GM04504 (cell line): ENCODE results near the gene STXBP5.
A peak's percentile ranks its signal among the peaks of the same experiment; 100 is the strongest.

Experiments used
- DNase-seq: peaks from one replicate; pipeline ENCODE4 v3.0.0-alpha.2; 2012; ENCODE audit warnings: low read depth

Gene STXBP5

DNA sequence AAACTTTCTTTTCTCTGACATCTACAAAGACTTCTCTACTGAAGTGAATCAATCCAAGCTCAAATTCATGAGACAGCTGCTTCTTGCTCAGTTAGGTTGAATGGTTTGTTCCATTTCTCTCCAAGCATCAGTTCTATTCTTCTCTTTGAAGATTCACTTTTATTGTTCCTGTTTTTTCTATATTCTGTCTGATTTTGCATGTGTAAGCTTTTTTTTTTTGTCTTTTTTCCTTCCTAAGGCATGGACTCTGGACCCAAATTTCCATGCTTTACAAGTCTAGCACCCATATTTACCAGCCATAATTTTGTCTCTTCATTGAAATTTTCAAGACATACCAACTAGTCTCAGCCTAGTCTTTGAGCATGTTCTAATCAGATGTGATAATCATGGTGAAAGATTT is 25.9 kb upstream of the STXBP5 start:
- DNase-seq, result no peak

DNA sequence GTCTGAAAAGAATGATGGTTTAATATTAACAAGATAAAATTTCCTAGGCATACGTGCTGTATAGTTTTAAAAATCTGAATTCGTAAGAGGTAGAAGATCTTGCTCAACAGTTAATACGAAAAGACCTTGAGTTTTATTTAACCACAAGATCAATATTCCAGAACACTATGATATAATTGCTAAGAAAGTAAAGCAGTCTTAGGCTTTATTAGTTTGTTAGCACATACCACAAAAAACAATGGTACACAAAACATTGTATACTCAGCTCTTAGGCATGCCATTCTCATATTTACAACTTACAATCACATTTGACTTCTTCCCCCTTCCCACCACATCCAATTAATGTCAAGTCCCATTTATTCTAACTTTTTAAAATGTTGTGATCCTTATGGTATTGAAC is 24.4 kb upstream of the STXBP5 start:
- no peak for DNase-seq

DNA sequence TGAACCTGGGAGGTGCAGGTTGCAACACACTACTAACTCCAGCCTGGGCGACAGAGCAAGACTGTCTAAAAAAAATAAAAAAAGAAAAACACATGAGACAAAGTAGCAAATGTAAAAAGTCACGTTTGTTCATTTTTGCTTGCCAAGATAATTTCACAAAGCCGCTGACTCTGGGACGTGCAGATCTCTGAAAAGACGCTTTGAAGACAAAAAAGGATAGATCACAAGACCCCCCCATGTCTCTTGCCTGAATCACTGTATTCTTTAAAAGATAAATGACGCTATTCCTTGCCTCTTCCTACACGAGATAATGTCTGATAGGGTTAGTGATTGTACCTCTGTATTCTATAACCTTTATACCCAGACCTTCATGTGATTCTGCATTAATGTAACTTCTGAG is 23.3 kb upstream of the STXBP5 start:
- no peak for DNase-seq

DNA sequence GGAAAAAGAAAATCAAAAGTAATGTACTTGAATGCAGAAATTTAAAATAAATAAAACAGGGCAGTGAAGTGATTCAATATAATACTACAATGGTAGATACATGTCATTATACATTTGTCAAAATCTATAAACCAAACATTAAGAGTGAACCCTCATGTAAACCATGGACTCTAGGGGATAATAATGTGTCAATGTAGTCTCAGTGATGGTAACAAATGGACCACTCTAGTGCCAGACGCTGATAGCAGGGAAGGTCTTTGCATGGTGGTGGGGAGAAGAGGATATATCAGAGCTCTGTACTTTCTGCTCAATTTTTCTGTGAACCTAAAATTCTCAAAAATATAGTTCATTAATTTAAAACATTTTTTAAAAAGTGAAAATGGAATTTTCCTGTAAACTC is 19.8 kb upstream of the STXBP5 start:
- DNase-seq, result no peak

DNA sequence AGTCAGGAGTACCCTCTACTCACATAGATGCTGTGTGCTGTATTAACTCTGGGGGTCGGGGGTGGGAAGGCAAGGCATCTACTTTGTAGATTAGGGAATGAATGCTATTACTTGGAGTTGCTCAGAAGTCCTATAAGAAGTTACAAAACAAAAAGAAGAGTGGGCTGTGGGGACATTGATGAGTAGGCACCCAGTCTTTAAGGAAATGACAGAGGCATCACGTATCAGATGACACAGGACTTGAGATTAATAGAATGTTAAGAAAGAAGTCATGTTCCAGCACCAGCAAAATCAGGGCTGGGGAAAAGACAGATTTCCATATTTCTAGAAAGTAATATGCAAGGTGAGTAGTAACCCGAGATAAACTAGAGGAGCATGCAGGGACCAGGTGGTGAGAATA is 19.0 kb upstream of the STXBP5 start:
- no peak for DNase-seq

DNA sequence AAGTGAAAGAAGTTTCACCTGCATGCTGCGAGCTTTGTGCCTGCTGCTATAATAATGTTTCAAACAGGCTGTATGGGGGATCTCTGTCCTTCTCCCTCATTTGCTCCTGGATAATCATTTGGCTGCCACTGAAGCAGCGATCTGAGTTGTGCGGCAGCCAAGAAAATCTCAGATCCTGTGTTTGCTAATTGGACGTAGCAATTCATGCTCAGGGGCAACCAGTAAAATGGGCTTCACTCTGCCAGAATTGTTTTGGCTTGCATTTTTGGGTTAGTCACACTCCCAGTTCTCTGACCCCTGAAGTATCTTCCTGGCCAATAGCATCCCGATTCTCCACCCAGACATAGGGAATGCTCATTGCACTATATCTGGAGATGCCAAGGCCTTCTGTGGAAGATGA is 13.7 kb upstream of the STXBP5 start:
- no peak for DNase-seq

DNA sequence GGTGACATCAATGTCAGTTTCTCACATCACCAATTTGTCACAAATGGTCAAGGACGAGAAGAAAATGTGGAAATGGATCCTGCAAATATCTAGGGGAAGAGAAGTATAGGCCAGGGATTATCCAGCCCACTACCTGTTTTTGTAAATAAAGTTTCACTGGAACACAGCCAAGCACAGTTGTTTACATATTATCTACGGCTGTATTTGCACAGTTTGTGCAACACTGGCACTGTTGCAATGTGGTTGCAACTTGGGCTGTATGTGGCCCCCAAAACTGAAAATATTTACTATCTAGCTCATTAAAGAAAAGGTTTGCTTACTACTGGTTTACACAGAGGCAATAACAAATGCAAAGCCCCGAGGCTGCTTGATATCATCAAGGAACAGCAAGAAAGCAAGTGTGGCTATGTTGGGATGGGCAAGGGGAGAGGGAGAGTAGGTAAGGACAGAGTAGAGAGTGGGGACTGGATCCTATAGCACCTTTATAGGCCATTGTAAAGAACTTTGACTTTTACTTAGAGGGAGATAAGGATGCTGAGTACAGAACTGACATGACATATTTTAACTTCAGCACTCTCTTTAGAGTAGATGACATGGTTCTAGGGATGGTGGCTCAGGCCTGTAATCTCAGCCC is 11.8 kb upstream of the STXBP5 start:
- no peak for DNase-seq

DNA sequence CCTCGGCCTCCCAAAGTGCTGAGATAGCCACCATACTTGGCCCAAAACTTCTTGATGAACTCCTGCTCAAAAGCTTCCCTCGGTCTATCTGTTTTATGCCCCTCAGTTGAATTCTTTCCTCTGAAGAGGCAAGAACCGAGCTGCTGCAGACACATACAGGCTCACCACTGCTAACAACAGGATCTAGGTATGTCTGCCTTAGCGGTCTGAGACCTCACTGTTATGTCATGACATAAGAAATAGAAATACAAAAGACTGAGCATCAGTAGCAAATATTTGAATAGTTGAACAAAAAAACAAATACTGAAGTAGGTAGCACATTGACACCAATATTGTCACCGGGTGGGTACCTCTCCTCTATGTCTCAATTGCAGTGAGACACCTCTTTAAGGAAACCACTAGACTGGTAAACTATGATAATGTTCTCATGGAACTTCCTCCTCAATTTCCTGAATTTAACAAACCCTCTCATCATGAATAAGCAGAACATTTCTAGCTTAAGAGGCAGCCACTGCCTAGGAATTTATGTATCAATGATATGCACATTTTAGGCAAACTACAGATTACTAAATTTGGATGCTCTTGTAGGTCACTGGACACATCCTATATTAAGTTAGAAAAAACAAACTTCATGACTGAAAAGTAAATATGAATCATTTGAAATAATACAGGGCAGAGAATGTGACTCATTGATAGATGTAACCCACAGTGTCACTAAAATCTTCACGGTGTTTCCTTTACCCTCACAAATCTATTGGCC is 9.4 kb upstream of the STXBP5 start:
- no peak for DNase-seq

DNA sequence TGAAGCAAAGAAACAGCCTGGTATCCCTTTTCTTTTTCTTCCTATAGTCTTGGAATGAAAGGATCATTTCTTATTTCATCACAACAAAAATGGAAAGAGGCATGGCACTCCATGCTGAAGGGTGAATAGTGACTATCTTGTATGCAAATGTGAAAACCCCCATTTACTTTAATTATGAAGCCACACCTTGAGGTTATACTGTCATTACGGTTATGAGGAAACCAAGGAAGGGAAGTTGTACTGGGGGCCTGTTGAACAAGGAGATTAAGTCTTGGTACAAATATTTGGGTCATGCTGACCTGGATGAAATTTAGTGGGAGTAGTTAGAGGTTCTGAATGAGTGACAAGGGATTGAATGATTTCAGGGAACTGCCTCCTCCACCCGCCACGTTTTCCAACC is 8.7 kb upstream of the STXBP5 start:
- no peak for DNase-seq

DNA sequence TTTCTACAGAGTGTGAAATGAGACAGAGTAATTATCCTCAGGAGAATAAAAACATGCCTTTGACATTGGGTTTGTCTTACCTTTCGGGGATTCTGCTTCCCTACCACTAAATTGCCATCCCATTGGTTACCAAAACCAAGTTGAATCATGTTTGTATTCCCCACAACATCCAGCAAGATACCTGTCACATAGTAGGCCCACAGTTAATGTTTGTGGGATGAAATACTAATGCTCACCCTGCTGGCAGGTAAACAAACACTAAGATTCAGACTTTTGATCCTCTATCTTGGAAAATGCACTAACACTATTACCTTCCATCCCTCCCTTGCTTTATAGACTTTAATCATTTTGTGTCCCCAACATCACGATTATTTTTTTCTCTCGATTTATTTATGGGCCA is 8.2 kb upstream of the STXBP5 start:
- DNase-seq, result no peak

DNA sequence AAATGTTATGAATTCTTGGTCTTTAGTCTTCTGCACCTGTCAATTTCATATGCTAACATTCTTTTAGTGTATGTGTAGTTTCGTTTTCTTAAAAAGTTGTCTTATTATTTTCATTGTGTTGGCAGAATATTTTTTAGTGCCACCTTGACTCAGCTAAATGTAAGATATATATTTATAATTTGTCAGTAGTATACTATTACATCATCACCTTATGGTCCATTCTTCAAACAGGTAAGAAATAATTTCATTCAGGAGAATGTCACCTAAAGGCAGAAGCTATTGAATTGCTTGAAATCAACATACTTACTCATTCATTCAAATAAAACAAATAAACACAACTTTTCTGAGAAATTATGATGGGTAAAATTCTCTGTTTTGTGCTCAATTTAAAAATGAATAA is 3.5 kb upstream of the STXBP5 start:
- no peak for DNase-seq

DNA sequence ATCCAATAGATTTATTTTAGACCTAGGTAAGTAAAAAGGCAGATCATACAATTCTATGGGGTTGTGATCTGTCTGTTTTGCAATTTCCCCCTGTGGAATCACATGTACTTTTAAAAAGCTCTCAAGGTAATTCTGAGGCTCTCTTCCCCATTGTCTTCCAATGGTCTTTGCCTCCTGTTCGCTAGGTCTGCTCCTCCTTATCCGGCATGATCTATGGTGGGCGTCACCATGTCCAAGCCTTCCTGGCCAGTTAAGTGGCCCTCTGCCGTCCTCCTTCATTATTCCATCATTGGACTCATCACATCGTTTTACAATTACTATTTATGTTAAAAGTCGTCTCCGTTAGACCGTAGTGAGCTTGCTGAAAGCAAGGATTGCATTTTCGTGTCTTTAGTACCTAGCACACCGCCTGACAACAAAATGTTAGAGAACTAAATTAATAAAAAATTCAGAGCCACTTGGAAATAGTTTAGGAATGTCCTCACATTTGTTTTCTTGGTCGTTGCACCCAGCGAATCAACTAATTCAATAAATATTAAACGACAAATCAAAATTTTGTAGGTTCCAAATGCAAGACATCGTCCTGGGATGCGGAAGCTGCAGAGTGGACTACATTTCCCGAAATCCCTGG is 2.2 kb upstream of the STXBP5 start:
- no peak for DNase-seq

DNA sequence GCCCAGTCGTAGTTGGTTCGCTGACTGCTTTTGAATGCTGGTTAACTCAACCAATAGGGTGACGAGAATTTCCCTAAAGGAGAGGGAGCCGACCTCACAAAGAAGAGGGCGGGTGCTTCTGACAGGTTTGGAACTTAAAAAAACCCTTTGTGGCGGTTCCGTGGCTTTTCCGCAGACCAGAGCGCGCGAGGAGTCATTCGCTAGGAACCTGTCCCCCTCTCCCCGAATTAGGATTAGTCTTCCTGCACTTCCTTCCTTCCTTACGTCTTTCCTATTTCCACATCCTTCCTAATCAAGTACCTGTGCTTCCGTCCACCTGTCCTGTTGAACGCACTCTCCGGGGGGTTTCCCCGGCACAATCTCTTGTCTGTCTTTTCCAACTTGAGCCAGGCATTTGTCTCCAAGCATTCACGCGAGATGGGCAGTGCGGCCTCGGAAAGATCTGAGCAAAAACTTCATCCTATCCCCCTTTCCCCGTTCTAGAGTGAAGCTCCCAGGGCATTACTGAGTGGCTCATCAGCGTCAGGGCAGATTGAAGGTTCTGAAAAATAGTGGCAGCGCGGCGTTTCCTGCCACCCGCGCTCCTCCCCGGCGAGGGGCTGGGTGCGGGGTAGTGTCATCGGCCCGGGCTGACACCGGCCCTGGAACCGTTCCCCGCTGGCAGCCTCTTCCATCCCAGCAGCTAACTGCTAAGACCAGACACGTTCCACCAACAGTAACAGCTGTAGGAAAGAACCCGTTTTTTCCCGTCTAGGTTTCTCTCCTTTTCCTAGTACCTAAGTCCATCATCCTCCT is 1.5 kb upstream of the STXBP5 start:
- peak; percentile 93 for DNase-seq

DNA sequence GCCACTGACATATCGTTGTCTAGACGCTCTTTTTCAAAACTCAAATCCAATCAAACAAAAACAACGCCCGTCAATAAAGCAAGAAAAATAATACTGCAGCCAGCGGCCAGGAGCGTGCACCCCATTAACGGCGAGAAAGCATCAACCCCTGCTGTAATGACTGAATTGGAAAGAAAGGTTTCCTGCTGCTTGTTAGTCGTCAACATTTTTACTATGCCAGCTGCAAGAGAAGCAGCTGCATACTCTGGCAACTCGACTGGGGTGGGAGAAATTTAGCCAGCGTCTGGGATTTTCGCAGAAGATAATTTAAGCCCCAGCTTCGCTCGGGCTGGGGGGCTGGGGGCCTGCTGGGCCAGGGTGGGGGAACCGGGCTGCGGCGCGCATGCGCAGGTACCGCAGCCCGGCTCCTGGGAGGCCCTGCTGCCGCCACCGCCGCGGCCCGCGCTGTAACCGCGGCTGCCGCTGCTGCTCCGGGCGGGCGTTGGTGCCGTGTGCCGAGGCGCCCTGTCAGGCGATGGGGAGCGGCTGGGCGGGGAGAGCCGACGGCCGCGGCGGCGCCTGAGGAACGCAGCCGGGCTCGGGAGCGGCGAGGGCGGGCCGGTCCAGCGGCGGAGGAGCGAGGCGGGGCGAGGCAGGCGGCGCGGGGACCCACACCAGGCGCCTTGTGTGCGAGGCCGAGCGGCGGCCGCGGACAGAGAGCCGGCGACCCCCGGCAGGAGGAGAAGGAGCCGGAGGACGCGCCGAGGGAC is 732 bp upstream of the STXBP5 start:
- peak; percentile 66 for DNase-seq

DNA sequence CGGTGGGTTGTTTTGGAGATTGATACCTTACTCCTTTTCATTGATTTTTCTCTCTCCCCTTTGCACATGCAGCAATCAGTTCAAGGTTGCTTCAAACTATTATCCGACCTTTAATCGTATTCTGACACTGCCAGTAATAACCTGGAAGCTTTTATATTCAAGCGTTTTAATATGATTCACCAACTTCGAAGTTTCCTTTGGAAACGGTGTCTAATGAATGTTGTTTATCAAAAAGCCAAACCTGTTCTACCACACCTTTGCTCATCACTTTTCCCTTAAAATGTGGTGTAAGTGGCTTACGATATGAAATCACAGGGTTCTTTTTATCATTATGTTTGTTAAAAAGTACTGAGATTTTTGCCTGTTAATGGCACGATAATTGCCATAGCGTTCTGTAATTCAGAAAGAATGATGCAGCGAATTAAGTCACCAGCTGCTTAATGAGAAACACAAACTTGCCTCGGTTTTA is 660 bp downstream of the STXBP5 start:
- DNase-seq, result no peak

DNA sequence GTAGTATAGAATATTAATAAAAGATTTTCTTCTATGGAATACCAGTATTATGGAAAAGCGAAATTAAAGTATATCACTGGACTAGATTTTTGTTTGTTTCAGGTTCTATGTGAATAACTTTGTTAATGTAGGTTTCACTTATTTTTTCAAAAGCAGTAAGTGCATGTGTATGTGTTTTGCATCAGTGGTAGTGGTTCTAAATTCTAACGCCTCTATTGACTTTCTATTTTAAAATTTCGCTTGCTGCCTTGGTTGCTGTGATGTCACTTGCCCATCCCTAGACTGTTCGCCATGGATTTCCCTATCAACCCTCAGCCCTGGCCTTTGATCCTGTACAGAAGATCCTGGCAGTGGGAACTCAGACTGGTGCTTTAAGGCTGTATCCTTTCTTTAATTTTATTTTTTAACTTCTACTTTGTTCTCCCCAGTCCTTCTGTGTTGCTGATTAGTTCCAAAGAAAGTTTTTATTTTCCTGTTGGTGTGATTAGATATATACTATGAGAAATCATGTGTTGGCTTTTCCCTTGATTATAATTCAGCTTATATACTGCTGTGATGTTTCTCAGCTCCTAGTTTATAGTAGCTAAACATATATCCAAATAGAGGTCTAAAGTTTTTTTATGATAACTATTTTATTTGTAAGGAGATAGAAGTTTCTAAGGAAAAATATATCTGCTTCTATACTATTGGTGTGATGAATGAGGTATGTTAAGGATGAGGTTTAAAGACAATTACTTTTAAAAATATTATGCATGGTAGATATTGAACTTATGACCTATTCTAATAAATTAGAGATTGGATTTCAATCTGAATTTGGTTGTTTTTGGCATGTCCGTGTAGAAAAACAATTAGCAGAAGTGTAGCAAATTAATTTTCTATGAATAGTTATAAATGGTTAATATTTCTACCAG is 1.7 kb downstream of the STXBP5 start:
- DNase-seq, result no peak

DNA sequence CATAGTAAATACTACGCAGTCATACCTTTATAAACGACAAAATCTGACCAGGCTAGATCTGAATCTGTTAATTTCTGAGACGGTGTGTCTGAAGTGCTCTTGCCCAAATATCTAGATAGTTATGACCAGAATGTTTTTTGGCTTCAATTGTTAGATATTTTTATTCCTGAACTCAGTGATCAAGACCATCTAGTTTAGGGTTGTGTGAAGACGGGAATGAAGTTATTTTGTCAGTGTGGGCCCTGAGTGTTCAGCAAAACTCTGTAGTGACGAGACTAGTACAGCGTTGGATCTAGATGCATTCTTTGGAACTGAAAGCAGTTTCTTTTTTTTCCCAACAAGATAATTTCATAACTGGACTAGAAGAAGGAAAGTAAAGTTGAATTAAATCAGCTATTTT is 3.1 kb downstream of the STXBP5 start:
- no peak for DNase-seq

DNA sequence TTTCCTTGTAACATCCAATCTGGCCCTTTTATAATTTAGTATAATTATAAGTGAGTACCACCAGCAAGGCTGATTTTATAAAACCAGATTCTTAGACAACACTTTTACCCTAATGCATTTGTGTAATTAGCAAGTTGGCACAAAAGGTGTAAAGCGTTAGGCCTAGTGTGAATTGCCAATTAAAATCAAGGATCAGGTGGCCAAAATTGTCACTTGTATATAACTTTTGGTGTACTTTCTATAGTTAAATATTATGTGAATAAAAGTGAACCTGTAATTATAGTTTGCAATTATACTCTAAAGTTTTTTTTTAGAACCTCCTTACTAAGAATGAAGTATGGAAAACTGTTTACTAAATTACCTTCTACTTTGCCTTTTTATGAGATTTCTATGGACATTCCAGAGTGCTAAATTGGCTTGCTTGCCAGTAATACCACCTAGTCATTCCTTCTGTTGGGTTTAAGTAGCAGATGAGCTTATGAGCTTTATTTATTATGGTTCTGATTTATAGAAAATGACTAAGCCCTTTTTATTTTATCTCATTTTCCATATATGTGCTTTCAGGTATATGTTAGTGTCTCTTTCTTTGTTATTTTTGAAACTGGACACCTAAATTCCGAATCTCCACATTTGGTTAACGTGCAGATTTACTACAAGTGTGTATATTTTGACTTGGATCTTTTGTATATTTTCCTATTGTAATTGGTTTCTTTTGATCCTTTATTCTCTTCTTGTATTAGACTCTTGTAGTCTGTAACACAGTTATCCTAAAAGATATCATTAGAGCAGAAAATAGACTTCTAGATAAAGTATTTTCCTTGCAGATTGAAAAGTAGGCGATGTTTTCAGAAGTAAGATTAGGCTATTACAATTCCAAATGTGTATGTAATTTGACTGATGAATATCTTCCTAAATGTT is 3.9 kb downstream of the STXBP5 start:
- DNase-seq, result no peak

DNA sequence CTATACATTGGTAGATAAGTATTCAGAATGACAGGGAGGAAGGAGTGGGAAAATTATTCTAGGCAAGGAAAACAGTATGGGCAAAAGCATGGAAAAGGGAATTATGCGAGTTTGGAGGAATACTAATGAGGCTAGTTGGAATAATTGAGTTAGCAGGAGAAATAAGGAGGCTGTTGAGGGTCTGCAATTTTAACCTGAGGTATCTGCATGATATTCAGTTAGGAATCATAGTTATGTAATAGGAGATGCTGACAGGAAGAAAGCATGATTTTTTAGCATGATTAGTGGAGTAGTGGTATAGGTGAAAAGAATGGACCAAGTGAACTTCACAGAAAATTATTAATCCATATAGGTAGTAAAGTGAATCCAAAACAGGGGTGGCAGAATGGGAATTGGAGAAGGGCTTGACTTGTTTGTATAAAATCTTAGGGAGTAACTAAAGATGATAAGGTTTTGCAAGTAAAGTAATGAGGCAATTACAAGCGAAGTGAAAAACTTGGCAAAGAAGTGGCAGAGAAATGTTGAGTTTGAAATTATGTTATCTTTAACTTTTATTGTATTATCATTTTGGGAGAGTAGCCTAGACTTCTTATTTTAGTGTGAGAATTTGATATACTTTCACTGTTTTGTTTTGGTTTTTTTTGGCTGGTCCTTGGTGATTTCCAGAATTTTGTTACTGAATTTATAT is 5.7 kb downstream of the STXBP5 start:
- DNase-seq, result no peak
